Transverse colon (tissue), 4 donors: ENCODE data around the gene PAQR3. TPM values are rescaled to one million over a fixed set of nuclear protein-coding genes. Genes with fewer than 3 reads are reported as not detected.
A peak's percentile ranks its signal among the peaks of the same experiment; 100 is the strongest.

Experiments used
- DNase-seq: peaks from one replicate; pipeline ENCODE4 v3.0.0-alpha.2; 2019
- H3K27ac ChIP-seq, 4 donors: fragments of 200-600 bp; sonication (generic); 2 replicates each; pipeline ENCODE4 v1.5.1; 2016 to 2018; ENCODE audit warnings: inconsistent platforms in 4 of 4
- H3K27me3 ChIP-seq: fragments of 200-600 bp; sonication (generic); 2 replicates; pipeline ENCODE4 v1.5.1; 2017; ENCODE audit warnings: inconsistent platforms
- H3K36me3 ChIP-seq, 4 donors: fragments of 200-600 bp; sonication (generic); 2 replicates each; pipeline ENCODE4 v1.5.1; 2017 to 2019; ENCODE audit warnings: inconsistent platforms in 4 of 4
- H3K4me1 ChIP-seq, 4 donors: fragments of 200-600 bp; sonication (generic); 2 replicates each; pipeline ENCODE4 v1.5.1; 2017 to 2020; ENCODE audit warnings: inconsistent platforms in 4 of 4
- H3K4me3 ChIP-seq, 4 donors: fragments of 200-600 bp; sonication (generic); 1 replicate in 1 of 4; 2 replicates in 3 of 4; pipeline versions ENCODE4 v1.5.1 to v1.6.1; 2017 to 2019; ENCODE audit warnings: inconsistent platforms in 4 of 4
- H3K9me3 ChIP-seq, 2 donors: fragments of 200-600 bp; sonication (generic); 2 replicates each; pipeline ENCODE4 v1.5.1; 2017 to 2019; ENCODE audit warnings: inconsistent platforms in 2 of 2
- EP300 ChIP-seq: sonication (generic); formaldehyde crosslinking; IDR thresholded peaks from one replicate; pipeline ENCODE4 v1.6.1; 2017; ENCODE audit warnings: antibody characterized with exemption, low read depth
- POLR2A ChIP-seq: fragments of 450-650 bp; IDR thresholded peaks from one replicate; pipeline ENCODE4 v1.6.1; 2016; ENCODE audit warnings: antibody characterized with exemption, mild to moderate bottlenecking, moderate library complexity
- POLR2AphosphoS5 ChIP-seq, 3 donors: sonication (generic); formaldehyde crosslinking; IDR thresholded peaks; one replicate each; pipeline ENCODE4 v1.6.1; 2016; ENCODE audit warnings: antibody characterized with exemption in 3 of 3
- WGBS, 2 donors: methylation state at CpG; one replicate each; pipeline ENCODE4 v1.1.5; 2018; ENCODE audit warnings: low coverage in 1 of 2; 5-methylcytosine and 5-hydroxymethylcytosine counted together
- in situ Hi-C, 4 donors: fragments of 200-750 bp; cut with MboI; loops; one replicate each; pipeline versions ENCODE4 v1.15.0 to v1.15.1; 2017; ENCODE audit warnings: low sequenced_read_pairs in 3 of 4, low pct_ligation_motif_present in 1 of 4, low pct_unique_long_range_greater_than_20kb in 1 of 4
- intact Hi-C: fragments of 100-400 bp; cut with DNase I; formaldehyde crosslinking; loops from one replicate; pipeline ENCODE4 v1.15.1; 2023; ENCODE audit warnings: low total_unique reads
- total RNA-seq, 4 donors: library from RNA; depleted of rRNA; stranded (reverse); fragments of >200 nt; gene quantifications; one replicate each; pipeline ENCODE4 v1.1.0, GENCODE V29; 2016
- TF ChIP-seq, protein P1 (sequence below), 5 experiments: fragments of 200-600 bp in 3 of 5; fragments of 450-650 bp in 2 of 5; sonication (generic) in 3 of 5; IDR thresholded peaks; 1 replicate in 2 of 5; 2 replicates in 3 of 5; pipeline ENCODE4 v1.5.1; 2016 to 2017; ENCODE audit warnings: antibody characterized with exemption in 5 of 5, inconsistent platforms in 3 of 5, mild to moderate bottlenecking in 2 of 5, moderate library complexity in 1 of 5

PAQR3 gene
- total RNA-seq, 4 donors from 2014 or later = 4.0 to 13.1 (median 12.7) TPM

- in situ Hi-C loops = loop anchor here in 3 of 4 donors (5.0 to 25.0 kb wide), 5 partner anchors 251 to 903 kb away; partner anchors contain the start of gene FRAS1 (in 1 of the 3)
- no peak overlapping the region for H3K4me3 ChIP-seq
- 78% methylated on average over 2 of the region's 2 CpGs; no CpG with 5 or more reads in 1 of the 2 donors for WGBS, 2 donors
Observed at GRCh38 chr4:78865451-78865850, 73.8 kb downstream of the PAQR3 start.

DNA sequence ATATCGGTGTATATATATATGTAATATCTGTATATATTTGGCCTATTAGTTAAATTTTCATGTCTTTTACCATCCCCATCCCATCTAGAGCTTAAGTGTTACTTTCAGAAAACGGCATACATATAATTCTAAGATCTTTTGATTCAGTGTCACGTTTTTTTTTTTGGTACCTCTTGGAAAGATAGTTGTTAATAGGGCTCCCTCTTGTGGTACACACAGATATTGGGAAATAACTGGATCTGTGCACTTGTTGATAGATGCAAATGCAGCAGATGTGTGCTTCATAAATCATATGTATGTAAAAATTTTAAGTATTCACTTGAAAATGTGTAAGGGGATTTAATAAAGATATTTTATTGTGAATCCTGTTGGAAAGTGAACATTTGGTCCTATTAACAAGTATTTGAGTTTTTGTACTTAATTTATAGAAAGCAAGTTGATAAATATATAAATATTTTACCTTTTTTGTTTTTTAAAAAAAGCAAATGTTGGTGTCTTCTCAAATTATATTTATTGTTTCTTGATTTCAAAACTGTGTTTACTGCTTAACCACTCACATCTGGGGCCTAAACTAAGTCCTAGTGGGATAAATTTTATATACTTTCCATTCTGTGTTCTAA lies 74.7 kb downstream of the PAQR3 start:
- in situ Hi-C loops = loop anchor here in 3 of 4 donors (5.0 to 25.0 kb wide), 5 partner anchors 250 to 902 kb away; partner anchors contain the start of gene FRAS1 (in 1 of the 3)
- peaks cover 0 to 34% (median 8%) of the 10 kb centered on the region in 4 donors for H3K4me1 ChIP-seq
- WGBS, 2 donors = 30 to 32% methylated on average over 3 of the region's 3 CpGs
- no peak overlapping the region for H3K4me3 ChIP-seq
- intact Hi-C loops = loop anchor here (10.0 kb wide), 1 partner anchor 250 kb away; no protein-coding TSS in a partner anchor
- no peaks in the 10 kb centered on the region for H3K27me3 ChIP-seq
- no peak for DNase-seq
- no peaks in the 10 kb centered on the region for H3K9me3 ChIP-seq
- TF ChIP-seq, protein P1, sequence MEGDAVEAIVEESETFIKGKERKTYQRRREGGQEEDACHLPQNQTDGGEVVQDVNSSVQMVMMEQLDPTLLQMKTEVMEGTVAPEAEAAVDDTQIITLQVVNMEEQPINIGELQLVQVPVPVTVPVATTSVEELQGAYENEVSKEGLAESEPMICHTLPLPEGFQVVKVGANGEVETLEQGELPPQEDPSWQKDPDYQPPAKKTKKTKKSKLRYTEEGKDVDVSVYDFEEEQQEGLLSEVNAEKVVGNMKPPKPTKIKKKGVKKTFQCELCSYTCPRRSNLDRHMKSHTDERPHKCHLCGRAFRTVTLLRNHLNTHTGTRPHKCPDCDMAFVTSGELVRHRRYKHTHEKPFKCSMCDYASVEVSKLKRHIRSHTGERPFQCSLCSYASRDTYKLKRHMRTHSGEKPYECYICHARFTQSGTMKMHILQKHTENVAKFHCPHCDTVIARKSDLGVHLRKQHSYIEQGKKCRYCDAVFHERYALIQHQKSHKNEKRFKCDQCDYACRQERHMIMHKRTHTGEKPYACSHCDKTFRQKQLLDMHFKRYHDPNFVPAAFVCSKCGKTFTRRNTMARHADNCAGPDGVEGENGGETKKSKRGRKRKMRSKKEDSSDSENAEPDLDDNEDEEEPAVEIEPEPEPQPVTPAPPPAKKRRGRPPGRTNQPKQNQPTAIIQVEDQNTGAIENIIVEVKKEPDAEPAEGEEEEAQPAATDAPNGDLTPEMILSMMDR (IDR thresholded peaks at IDR 0.05) = peak; percentile 74 to 81 (median 80)
- TF ChIP-seq POLR2A = no peak
- H3K36me3 ChIP-seq = peaks cover 0 to 22% (median 2%) of the 10 kb centered on the region in 4 donors
- peak overlapping the region in 1 of 4 donors; percentile 33 for H3K27ac ChIP-seq

More at GRCh38 chr4:78865451-78865850, 73.8 kb downstream of the PAQR3 start:
- Histone ChIP-seq H3K36me3 (peaks cover 0 to 12% (median 2%) of the 10 kb centered on the region in 4 donors), H3K27me3 (no peaks in the 10 kb centered on the region), H3K27ac (peak overlapping the region in 1 of 4 donors; percentile 33), H3K9me3 (no peaks in the 10 kb centered on the region), H3K4me1 (peaks cover 0 to 34% (median 8%) of the 10 kb centered on the region in 4 donors)
- TF ChIP-seq, protein P1 (IDR thresholded peaks at IDR 0.05) = no peak
- TF ChIP-seq EP300 = no peak
- TF ChIP-seq POLR2A = no peak
- no peak for TF ChIP-seq POLR2AphosphoS5 (IDR thresholded peaks at IDR 0.05)
- intact Hi-C loops = loop anchor here (10.0 kb wide), 1 partner anchor 251 kb away; no protein-coding TSS in a partner anchor
- DNase-seq = no peak

DNA sequence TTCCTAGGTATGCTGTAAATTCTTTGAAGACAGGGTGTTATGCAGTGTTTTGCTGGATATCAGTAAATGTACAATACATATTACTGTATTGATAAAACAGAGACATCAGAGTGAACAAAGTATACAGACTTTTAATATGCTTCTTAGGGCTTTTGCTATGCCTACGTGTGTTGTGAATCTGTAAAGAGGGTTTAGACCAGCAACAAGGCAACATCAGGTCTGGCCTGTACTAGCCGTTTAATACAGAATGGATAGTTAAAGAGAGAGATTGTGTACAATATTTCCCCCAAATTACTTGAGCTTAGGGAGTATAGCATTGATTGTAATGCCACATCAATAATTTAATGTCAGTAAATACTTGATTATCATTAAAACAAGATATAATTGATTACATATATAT lies 75.2 kb downstream of the PAQR3 start:
- 40 to 61% methylated on average over 1 to 2 of the region's 2 CpGs for WGBS, 2 donors
- in situ Hi-C loops = loop anchor here in 3 of 4 donors (10.0 to 25.0 kb wide), 4 partner anchors 249 to 902 kb away; partner anchors contain the start of gene FRAS1 (in 1 of the 3)

More for the DNA sequence above, 75.2 kb downstream of the PAQR3 start:
- peaks cover 0 to 34% (median 8%) of the 10 kb centered on the region in 4 donors for H3K4me1 ChIP-seq
- H3K4me3 ChIP-seq = no peak overlapping the region
- TF ChIP-seq POLR2A (no peak), POLR2AphosphoS5 (IDR thresholded peaks at IDR 0.05) (no peak), EP300 (no peak)
- TF ChIP-seq, protein P1 (IDR thresholded peaks at IDR 0.05) = no peak
- no peak overlapping the region for H3K27ac ChIP-seq
- intact Hi-C loops = loop anchor here (10.0 kb wide), 1 partner anchor 249 kb away; no protein-coding TSS in a partner anchor
- H3K27me3 ChIP-seq = no peaks in the 10 kb centered on the region
- DNase-seq = no peak
- H3K36me3 ChIP-seq = peaks cover 0 to 25% (median 2%) of the 10 kb centered on the region in 4 donors
- no peaks in the 10 kb centered on the region for H3K9me3 ChIP-seq
